GM21737 (cell line): Measurements from ENCODE around the gene FAM25A.

Source experiments
- ATAC-seq: cut with Tn5 transposase; IDR thresholded peaks from one replicate; pipeline ENCODE4 v1.9.1; 2021; ENCODE audit warnings: mild to moderate bottlenecking, moderate library complexity; ENCODE audit not compliant: unreplicated experiment

The FAM25A gene

DNA sequence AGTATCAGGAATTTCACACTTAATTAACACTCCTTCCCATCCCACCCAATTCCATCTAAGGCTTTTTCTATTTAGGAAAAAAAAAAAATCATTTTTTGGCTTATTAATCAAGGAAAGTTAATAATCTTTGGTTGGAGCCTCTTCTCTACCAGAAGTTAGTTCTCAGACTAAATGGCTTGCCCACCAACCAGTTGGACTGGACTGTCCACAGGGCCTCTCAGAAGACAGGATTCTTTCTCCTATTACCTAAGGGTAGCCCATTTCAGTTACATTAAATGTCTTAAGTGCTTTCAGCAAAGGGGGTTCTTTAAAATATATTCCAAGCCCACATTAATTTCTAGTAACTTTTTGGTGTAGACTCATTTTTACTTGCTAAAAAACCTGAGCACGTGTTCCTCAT lies 39.3 kb downstream of the FAM25A start:
- no peak for ATAC-seq

DNA sequence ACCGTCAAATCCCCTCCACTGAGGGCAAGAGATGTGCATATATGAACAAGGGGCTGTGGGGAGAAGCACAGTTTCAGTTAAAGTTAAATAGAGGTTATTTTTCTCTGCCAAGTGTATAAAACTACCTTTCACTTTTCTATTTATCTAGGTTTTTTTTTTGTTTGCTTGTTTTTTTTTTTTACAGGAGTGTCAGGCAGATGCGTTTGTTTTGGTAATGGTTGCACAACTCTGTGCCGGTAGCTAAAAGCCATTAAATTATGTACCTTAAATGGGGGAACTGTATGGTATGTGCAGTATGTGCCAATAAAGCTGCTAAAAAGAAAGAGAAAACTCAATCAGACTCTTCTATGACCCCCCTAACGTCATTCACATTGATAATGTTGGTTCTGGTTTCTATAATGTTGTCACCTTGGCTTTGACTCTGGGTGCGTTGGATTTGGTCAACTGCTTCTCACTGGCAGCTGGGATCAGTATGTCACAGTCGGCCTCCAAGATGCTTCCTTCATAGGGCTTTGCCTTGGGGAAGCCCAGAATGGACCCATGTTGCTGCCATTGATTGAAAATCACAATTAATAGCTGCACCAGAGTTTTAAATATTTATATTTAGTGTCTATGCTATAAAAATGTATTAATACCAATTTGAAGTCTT lies 40.3 kb downstream of the FAM25A start:
- ATAC-seq: no peak

DNA sequence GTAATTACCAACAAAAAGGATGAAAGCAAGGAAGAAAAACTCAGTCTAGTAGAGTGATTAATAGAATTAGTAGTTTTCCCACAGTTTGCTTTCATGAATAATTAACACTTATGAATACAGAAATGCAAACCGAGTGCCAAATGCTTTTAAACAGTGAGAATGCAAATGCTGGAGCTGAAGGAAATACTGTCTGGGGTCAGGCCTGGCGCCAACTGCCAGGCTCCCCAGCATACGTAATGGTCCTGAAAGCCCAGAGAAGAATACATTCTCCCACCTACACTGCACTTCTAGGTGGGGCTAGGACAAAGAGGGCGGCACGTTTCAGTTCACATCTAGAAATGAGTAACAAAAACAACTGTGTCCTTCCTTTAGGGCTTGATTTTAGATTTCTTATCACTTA lies 44.6 kb downstream of the FAM25A start:
- ATAC-seq: no peak

DNA sequence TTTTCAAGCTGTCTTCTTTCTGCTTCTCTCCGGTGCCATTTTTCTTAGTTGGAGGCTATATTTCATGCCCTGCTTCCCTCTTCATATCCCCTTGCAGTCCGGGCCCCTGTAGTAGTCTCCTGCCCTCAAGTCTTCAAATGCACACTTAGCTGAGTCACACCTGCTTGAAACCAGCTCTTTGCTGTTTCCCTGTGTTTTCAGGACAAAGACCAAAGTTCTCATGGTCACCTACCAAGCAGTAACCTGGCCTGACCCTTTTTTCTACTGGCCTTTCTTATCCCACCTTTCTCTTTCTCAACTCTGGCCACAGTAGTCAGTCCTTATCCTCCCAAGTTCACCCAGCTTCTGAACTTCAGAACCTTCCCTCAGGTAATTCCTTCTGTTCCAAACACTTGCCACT lies 46.1 kb downstream of the FAM25A start:
- no peak for ATAC-seq

DNA sequence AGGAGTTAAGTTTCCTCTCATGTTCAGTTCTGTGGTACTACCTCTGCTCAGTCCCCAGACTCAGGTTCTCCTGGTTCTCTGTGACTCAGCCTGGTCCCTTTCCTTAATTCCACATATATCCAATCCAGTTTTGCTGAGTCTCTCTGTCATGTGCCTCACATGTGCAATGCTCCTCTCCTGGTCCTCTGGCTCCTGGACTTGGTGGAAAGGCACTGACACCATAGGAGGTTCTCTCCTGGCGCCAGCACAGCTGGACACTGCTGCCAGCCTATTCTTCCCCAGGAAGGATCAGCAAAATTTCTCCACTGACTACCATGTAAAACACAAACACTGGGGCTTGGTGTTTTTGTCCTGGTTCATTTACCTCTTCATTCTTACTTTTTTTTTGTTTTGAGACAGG lies 46.8 kb downstream of the FAM25A start:
- no peak for ATAC-seq

DNA sequence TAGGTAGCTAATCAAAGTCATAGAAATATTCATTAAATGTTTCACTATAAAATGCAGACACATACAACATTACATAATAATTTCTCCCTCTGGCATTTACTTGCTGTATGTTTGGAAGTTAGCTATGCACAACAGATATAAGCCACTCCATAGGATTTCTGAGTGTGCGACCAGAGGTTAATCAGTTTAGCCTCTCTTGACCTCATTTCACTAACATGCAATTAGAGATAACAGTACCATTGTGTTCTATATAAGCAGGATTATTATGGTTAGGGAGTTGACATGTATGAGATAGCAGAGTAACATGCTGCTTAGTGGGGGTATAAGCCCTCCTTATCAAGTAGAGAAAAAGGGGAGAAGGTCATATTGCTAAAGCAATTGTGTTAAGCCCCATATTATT lies 48.2 kb downstream of the FAM25A start:
- no peak for ATAC-seq

DNA sequence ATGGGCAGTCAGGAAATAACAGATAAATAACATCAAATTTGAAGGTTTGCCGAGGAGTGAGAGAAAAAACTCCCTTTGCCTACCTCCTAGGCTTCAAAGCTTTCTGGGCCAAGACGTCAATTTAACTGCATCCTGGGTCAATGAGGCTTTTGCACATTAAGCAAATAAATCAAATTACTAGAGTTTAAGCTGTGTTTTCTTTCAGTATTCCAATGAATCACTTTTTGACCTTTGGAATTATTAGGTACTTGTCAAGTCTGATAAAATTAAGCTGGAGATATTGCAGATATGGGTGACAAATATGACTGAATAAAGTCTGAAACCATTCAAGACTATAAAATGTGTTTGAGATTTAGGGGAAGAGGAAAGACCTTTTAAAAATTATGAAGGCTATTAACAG lies 52.4 kb downstream of the FAM25A start:
- ATAC-seq: no peak
